ENCODE data around the gene ELP5.

ELP5 gene

DNA sequence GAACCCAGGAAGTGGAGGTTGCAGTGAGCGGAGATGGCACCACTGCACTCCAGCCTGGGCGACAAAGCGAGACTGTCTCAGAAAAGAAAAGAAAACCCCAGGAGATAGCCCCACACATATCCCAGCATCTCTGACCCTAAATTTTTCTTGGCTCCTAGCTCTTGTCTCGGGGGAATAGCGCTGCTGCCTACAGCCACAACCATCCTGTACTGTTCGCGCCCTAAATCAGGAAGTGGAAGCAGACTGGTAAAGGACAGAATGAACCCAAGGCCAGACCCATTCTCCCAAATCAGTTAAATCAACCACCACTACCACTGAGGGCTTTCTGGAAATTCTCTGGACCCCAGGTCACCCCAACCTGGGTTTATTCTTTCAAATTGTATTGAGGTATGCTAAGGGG is 2.2 kb upstream of the ELP5 start:
- H3K4me3 ChIP-seq (ENCODE audit: low read length) = peak overlapping the region; percentile 77
- TF ChIP-seq, protein P1, sequence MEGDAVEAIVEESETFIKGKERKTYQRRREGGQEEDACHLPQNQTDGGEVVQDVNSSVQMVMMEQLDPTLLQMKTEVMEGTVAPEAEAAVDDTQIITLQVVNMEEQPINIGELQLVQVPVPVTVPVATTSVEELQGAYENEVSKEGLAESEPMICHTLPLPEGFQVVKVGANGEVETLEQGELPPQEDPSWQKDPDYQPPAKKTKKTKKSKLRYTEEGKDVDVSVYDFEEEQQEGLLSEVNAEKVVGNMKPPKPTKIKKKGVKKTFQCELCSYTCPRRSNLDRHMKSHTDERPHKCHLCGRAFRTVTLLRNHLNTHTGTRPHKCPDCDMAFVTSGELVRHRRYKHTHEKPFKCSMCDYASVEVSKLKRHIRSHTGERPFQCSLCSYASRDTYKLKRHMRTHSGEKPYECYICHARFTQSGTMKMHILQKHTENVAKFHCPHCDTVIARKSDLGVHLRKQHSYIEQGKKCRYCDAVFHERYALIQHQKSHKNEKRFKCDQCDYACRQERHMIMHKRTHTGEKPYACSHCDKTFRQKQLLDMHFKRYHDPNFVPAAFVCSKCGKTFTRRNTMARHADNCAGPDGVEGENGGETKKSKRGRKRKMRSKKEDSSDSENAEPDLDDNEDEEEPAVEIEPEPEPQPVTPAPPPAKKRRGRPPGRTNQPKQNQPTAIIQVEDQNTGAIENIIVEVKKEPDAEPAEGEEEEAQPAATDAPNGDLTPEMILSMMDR (IDR thresholded peaks at IDR 0.05; ENCODE audit: insufficient read depth, low read depth, low read length, missing control alignments) = no peak
- DNase-seq (ENCODE audit: low read depth) = no peak

DNA sequence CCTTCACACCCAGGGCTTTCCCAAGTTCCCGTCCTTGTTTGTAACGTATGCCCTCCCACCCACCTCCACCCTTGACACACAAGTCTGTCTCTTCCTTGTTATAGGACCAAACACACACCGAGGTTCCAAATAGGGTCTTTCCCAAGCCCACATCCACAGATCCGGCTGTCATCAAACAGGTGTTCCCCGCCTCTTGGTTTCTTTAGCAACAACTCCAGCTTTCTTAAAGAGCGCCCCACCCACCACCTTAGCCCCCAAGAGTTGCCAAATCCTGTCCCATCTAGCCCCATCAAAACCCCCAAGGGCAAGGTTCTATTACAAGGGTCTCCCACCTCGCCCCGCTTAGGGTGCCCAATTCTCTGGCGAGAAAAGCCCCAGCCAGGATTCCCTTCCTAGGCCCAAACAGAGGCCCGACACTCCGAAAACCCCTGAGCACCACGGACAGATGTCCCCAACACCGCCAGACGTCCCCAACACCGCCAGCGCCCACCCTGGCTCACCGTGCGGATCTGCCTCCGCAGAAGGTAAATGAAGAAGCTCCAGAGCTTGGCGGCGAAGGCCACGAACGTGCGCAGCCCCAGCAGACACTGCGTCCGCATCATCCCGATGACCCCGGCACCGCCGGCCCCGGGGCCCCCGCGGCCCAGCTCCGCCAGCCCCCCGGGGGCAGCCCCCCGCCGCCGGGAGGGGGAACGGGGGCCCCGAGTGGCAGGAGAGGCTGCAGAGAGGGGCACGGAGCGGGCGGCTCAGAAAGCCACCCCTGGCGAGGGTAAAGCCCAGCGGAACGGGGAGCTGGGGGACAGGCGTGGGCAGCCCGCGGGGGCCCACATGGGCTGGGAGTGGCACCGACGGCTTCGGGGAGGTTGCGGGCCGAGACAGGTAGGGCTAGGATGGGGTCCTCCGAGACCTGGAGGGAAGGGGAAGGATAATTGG is 1.1 kb upstream of the ELP5 start:
- TF ChIP-seq, protein P1 (IDR thresholded peaks at IDR 0.05; ENCODE audit: insufficient read depth, low read depth, low read length, missing control alignments) = no peak
- H3K4me3 ChIP-seq (ENCODE audit: low read length) = peak overlapping the region; percentile 77
- peak; percentile 32 for DNase-seq (ENCODE audit: low read depth)

DNA sequence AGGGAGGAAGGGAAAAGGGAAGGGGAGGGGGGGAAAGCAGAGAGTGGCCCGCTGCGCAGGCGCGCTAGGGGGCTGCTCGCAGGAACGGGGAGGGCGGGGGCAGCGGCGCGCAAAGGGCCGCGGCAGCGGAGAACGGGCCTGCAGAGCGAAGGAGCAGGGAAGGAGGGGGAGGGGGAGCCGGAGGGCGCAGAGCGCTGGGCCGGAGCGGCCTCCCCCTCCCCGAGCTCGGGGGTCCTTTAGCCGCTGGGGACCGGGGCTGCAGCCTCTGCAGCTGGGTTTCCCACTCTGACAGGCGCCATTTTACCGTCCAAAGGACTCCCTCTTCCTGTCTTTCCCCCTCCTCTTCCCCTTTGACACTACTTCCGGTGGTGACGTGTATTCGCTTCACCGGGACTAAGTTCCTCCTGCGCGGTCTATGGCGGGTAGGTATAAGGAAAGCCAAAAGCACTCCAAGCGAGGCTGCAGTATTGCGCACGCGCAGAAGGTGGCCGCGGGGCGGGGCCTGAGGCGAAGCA is 297 bp upstream of the ELP5 start, which contains the start of gene CTDNEP1:
TSS of gene CTDNEP1 (minus strand) at position 74 of the 515 bp plus-strand sequence. CDS start 438 bp downstream, outside the sequence.
- peak within 1 kb of the TSS; percentile 77 for H3K4me3 ChIP-seq (ENCODE audit: low read length)
- TF ChIP-seq, protein P1 (IDR thresholded peaks at IDR 0.05; ENCODE audit: insufficient read depth, low read depth, low read length, missing control alignments) = no peak
- peak; percentile 99 for DNase-seq (ENCODE audit: low read depth)

DNA sequence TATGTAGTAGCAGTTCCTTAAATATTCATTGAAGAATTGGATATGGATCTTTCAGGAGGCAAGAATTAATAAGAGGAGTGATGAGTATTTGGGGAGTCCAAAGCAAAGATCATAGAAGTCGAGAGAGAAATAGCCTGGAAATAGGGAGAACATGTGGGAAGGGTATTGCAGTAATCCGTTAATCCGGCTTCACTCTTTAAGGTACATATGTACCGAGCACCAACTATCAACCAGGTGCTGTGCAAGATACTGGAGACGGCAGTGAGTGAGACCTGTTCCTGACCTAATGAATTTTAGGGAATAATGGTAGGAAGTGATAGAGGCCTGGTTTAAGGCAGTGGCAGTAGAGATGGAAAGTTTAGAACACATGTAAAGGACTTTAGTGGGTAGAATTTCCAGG is 1.1 kb downstream of the ELP5 start:
- peak overlapping the region; percentile 77 for H3K4me3 ChIP-seq (ENCODE audit: low read length)
- no peak for DNase-seq (ENCODE audit: low read depth)
- TF ChIP-seq, protein P1 (IDR thresholded peaks at IDR 0.05; ENCODE audit: insufficient read depth, low read depth, low read length, missing control alignments) = no peak

- TF ChIP-seq, protein P1 (IDR thresholded peaks at IDR 0.05; ENCODE audit: insufficient read depth, low read depth, low read length, missing control alignments) = no peak
- no peak overlapping the region for H3K4me3 ChIP-seq (ENCODE audit: low read length)
- DNase-seq (ENCODE audit: low read depth) = no peak
These were observed 2.5 kb downstream of the ELP5 start for GRCh38 chr17:7254511-7254910.

- TF ChIP-seq, protein P1 (IDR thresholded peaks at IDR 0.05; ENCODE audit: insufficient read depth, low read depth, low read length, missing control alignments) = no peak
- no peak overlapping the region for H3K4me3 ChIP-seq (ENCODE audit: low read length)
These were observed 4.9 kb downstream of the ELP5 start for GRCh38 chr17:7256766-7257456.

More at GRCh38 chr17:7256766-7257456, 4.9 kb downstream of the ELP5 start:
- no peak for DNase-seq (ENCODE audit: low read depth)

Measured in epithelial cell of esophagus (primary cell).